Osteocyte (in vitro differentiated cells): Measurements from ENCODE around the gene LRRC8C. TPM values are rescaled to one million over a fixed set of nuclear protein-coding genes. Genes with fewer than 3 reads are reported as not detected.

Experiments
- DNase-seq: peaks from one replicate; pipeline ENCODE4 v3.0.0; 2021; ENCODE audit warnings: mixed read lengths; ENCODE audit not compliant: unreplicated experiment; ENCODE audit errors: extremely low spot score
- H3K27ac Mint-ChIP-seq: one replicate; pipeline ENCODE4 v1.8.0; 2021; ENCODE audit warnings: mild to moderate bottlenecking, mixed read lengths; ENCODE audit not compliant: unreplicated experiment
- H3K27me3 Mint-ChIP-seq: one replicate; pipeline ENCODE4 v1.8.0; 2021; ENCODE audit warnings: mixed read lengths; ENCODE audit not compliant: unreplicated experiment
- H3K36me3 Mint-ChIP-seq: one replicate; pipeline ENCODE4 v1.8.0; 2021; ENCODE audit warnings: mixed read lengths; ENCODE audit not compliant: unreplicated experiment
- H3K4me1 Mint-ChIP-seq: one replicate; pipeline ENCODE4 v1.8.0; 2021; ENCODE audit warnings: mixed read lengths; ENCODE audit not compliant: unreplicated experiment
- H3K4me3 Mint-ChIP-seq: one replicate; pipeline ENCODE4 v1.8.0; 2021; ENCODE audit warnings: mild to moderate bottlenecking, moderate library complexity, mixed read lengths; ENCODE audit not compliant: unreplicated experiment
- H3K9me3 Mint-ChIP-seq: one replicate; pipeline ENCODE4 v1.8.0; 2021; ENCODE audit warnings: mixed read lengths; ENCODE audit not compliant: unreplicated experiment
- total RNA-seq: library from RNA; stranded (reverse); gene quantifications from 2 replicates; pipeline ENCODE4 v1.2.1, GENCODE V29; 2021
- TF ChIP-seq, protein P1 (sequence below): fragments of 200-600 bp; sonication (generic); IDR thresholded peaks from 2 replicates; pipeline ENCODE4 v1.5.0; 2021; ENCODE audit warnings: antibody characterized with exemption, mild to moderate bottlenecking, moderate library complexity

The LRRC8C gene
- total RNA-seq, 1 donor from 2014 or later = 3.5 TPM

DNA sequence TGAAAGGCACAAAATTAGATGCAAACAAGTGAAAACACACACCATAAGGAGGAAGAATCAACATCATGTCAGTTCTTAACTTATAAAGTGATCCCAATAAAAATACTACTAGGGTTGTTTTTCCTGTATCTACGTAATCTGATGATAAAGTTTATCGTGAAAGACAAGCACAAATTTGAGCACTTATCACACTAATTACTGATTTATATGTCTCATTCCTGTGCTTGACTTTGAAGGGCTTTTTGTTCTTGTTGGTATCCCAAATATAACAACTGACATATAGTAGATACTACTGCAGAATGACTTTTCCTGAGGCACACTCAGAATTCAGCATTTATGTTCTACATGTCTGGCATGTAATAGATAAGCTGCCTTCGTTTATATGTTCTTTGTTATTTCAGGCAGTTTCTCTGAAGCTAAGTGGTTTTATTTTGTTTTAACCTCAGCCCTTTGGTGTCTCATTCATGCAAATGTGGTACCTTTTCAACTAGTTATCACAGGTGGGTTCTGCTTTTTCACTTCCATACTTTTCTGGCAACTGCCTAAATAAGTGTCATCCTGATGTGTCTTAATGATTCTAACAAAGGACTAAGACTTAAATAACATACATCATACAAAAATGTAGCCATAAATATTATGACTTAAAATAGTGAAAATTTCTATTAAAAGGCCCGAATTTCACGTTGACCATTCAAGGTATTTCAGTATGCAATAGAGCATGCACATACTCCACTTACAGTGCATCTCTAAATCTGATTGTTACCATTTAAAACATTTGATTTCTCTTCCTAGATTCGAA, 73.2 kb downstream of the LRRC8C start:
- Mint-ChIP-seq H3K27me3 (no peaks in the 10 kb centered on the region), H3K4me1 (peaks cover 29% of the 10 kb centered on the region), H3K9me3 (no peaks in the 10 kb centered on the region), H3K27ac (no peak overlapping the region), H3K36me3 (peaks cover 2% of the 10 kb centered on the region), H3K4me3 (no peak overlapping the region)
- TF ChIP-seq, protein P1, sequence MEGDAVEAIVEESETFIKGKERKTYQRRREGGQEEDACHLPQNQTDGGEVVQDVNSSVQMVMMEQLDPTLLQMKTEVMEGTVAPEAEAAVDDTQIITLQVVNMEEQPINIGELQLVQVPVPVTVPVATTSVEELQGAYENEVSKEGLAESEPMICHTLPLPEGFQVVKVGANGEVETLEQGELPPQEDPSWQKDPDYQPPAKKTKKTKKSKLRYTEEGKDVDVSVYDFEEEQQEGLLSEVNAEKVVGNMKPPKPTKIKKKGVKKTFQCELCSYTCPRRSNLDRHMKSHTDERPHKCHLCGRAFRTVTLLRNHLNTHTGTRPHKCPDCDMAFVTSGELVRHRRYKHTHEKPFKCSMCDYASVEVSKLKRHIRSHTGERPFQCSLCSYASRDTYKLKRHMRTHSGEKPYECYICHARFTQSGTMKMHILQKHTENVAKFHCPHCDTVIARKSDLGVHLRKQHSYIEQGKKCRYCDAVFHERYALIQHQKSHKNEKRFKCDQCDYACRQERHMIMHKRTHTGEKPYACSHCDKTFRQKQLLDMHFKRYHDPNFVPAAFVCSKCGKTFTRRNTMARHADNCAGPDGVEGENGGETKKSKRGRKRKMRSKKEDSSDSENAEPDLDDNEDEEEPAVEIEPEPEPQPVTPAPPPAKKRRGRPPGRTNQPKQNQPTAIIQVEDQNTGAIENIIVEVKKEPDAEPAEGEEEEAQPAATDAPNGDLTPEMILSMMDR = no peak
- DNase-seq = no peak

DNA sequence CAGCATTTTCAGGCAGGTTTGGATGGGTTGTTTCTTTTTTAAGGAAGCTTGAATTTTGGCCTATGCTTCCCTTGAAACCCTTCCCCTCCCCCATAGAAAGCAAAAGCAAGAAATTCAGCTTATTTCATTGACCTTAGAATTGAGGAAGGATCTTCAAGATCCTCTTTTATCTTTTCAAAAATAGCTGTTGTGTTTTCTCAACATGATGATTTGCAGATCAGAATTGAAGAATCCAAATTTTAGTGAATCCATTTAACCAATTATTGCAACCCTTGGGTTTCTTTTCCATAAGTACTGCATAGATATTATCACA, 73.7 kb downstream of the LRRC8C start:
- TF ChIP-seq, protein P1 = no peak
- H3K4me1 Mint-ChIP-seq = peaks cover 29% of the 10 kb centered on the region
- H3K4me3 Mint-ChIP-seq = no peak overlapping the region
- H3K9me3 Mint-ChIP-seq = no peaks in the 10 kb centered on the region
- peaks cover 2% of the 10 kb centered on the region for H3K36me3 Mint-ChIP-seq
- H3K27ac Mint-ChIP-seq = no peak overlapping the region
- no peak for DNase-seq
- H3K27me3 Mint-ChIP-seq = no peaks in the 10 kb centered on the region

DNA sequence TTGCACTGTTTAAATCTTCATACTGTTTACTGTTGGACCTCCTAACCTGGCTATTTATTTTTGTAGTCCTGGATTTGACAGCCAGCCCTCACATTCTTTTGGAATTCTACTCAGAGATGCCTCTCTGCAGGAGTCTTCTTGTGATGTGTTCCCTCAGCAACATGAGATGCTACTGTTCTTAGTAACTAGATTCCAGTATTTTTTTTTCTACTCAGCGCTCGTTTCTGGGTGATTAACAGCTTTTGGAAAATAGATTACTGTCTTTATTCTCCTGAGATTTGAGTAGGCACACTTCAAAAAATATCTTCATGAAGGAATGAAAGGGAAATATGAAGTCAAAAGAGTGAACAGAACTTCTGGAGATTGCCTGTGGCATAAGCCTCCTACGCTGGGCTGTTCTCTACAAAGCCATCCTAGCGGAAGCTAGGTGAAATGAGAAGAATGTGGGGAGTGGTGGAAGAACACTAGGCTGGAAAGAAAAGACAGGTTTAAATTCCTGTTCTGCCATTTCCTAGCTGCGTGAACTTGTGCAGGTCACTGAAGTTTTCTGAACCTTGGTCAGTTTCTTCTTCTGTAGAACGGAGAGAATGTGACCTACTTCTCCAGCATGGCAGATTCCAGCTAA, 75.9 kb downstream of the LRRC8C start:
- Mint-ChIP-seq H3K4me1 (peaks cover 29% of the 10 kb centered on the region), H3K27ac (peak overlapping the region; percentile 73)

DNA sequence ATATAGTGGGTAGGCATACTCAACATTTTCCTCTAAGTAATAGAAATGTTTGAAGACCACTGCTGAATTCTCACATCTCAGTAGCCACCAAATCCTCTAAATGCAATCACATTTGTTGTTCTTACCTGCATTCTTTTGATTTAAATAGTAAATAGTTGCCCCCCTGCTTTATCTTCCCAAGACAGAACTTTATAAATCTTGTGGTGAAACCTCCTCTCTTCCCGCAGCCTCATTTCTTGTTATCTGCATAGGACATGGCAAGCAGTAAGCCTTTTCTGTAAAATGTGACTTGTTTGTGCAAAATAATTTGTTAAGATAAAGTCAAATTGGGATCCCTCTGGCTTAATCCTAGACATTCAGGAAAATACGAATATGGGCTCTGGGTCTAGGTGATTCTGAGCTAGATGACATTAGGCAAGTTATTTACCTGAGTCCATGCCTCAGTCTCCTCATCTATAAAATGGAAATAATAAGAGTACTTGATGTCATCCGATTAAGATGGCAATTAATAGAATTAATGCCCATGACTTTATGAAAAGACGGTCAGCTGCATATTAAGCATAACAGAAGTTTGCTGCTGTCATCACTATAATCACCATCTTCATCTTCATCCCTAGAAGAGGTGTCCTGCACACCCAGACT, 77.7 kb downstream of the LRRC8C start:
- Mint-ChIP-seq H3K27ac (no peak overlapping the region), H3K4me1 (peaks cover 29% of the 10 kb centered on the region), H3K4me3 (no peak overlapping the region), H3K9me3 (no peaks in the 10 kb centered on the region), H3K27me3 (no peaks in the 10 kb centered on the region), H3K36me3 (peaks cover 8% of the 10 kb centered on the region)
- no peak for DNase-seq
- TF ChIP-seq, protein P1 = no peak

More for the DNA sequence above, 75.9 kb downstream of the LRRC8C start:
- Mint-ChIP-seq H3K27me3 (no peaks in the 10 kb centered on the region), H3K4me3 (peak overlapping the region; percentile 33), H3K36me3 (peaks cover 7% of the 10 kb centered on the region), H3K9me3 (no peaks in the 10 kb centered on the region)
- DNase-seq = no peak
- TF ChIP-seq, protein P1 = no peak

DNA sequence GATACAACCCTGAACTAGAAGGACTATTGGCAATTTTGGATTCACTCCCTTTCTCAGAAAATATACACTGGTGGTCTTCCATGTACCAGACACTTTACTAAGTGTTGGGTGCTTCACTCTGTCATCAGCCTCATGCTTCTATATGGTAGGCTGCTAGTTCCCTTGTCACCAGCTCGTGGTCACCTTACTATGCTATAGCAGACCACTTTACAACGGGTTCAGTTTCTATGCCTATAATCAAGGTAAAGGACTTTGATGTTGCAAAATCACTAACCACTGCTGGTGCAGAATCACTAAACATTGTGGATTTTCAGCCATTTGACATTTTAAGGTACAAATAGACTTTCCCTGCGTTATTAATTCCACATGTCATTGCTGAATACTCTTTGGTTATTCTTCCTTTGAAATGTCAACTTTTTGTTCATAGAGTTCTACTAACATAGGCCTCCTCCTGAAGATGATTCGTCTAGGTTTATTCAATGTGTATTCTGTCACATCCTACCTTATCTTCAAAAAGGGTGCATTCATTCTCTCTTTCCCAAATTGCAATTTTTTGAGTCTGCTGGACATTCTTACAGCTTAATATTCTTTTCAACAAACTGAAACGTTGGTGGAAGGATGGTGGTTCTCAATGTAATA, 78.3 kb downstream of the LRRC8C start:
- H3K9me3 Mint-ChIP-seq = no peaks in the 10 kb centered on the region
- peaks cover 8% of the 10 kb centered on the region for H3K36me3 Mint-ChIP-seq
- no peaks in the 10 kb centered on the region for H3K27me3 Mint-ChIP-seq
- peaks cover 29% of the 10 kb centered on the region for H3K4me1 Mint-ChIP-seq
- no peak overlapping the region for H3K27ac Mint-ChIP-seq
- no peak overlapping the region for H3K4me3 Mint-ChIP-seq
- TF ChIP-seq, protein P1 = no peak
- no peak for DNase-seq
